D341Med (cell line): Measurements from ENCODE around the gene SETDB2.
"Not testable (repeated sequence)": the region's sequence is repeated elsewhere in the genome, so short reads cannot be mapped to it uniquely, and the experiment has no call there.

Experiments
- DNase-seq: peaks from one replicate; pipeline ENCODE4 v3.0.0; 2012; ENCODE audit warnings: low spot score

SETDB2 gene

DNA sequence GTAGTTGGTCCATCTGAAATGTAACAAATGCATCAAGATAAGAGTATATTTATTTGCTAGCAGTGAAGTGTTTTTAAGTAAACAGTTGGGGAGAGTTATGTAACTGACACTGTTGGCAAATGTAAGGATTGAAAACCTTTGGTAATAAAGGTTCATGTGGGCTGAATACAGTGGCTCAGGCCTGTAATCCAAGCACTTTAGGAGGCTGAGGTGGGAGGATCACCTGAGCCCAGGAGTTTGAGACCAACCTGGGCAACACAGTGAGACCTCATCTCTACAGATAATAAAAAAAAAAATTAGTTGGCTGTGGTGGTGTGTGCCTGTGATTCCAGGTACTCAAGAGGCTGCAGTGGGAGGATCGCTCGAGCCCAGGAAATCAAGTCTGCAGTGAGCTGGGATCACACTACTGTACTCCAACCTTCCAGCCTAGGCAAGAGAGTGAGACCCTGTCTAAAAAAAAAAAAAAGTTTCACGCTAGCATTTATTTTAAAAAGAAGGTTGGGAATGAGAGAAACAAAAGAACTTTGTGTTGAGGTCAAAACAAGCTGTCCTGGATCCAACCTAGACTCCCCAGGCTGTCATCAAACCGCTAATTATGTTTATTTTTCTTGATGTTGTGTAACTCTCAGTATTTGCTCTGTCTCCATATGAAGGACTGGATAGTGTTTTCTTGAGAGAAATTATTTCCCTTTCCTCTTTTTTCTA, 20.7 kb downstream of the SETDB2 start:
- DNase-seq: no peak

DNA sequence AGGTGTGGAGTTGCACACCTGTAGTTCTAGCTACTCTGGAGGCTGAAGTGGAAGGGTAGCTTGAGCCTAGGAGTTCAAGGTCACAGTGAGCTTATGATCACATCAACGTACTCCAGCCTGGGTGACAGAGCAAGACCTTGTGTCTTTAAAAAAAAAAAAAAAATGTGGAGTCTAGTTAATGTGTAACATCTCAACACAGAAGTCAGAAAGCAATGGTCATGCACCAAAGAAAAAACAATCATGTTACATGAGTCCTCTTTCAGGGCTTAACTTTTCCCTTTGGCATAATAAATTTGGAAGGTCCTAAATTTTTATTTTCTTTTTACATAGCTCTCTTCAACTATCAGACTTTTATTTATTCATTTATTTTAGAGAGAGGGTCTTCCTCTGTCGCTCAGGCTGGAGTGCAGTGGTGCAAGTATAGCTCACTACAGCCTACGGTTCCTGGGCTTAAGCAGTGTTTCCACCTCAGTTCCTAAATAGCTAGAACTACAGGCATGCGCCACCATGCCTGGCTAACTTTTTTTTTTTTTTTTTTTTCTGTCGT, 22.3 kb downstream of the SETDB2 start:
- no peak for DNase-seq

DNA sequence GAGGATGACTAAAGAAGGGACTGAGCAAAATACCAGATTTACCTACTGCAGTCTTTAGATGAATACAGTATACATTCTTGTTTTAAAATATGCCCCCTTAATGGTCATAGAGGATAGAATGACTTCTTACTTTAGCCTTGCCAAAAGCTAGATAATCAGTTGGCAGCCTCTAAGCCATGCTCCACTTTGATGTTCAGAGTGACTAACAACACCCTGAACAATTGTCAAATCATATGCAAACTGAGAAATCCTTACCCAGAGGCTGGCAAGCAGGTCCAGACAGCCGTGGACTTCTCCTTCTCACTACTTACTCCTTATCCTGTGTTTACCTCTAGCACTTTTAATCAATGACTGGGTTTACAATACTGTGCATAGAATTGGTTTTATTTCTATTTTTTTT, 28.1 kb downstream of the SETDB2 start:
- DNase-seq: no peak

DNA sequence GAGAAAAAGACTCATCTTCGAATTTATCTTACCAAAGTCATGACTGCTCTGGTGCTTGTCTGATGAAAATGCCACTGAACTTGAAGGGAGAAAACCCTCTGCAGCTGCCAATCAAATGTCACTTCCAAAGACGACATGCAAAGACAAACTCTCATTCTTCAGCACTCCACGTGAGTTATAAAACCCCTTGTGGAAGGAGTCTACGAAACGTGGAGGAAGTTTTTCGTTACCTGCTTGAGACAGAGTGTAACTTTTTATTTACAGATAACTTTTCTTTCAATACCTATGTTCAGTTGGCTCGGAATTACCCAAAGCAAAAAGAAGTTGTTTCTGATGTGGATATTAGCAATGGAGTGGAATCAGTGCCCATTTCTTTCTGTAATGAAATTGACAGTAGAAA, 32.5 kb downstream of the SETDB2 start:
- DNase-seq: no peak

DNA sequence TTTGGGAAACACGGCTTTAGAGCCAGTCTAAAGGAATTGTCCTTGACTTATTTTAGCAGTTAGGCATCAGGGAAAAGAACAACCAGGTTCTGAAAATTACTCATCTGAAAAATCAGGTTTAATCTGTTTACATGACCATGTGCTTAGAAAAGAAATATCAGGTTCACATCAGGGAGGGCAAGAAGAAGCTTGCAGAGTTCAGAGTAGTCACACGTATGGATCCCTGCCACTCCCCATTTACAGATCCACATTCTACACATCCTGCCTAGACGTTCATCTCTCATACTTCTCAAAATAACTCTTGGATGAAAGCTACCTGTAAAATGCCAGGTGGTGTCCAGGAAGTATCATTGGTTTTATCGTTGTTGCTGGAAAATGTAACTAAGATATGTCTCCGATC, 37.7 kb downstream of the SETDB2 start:
- DNase-seq: no peak

DNA sequence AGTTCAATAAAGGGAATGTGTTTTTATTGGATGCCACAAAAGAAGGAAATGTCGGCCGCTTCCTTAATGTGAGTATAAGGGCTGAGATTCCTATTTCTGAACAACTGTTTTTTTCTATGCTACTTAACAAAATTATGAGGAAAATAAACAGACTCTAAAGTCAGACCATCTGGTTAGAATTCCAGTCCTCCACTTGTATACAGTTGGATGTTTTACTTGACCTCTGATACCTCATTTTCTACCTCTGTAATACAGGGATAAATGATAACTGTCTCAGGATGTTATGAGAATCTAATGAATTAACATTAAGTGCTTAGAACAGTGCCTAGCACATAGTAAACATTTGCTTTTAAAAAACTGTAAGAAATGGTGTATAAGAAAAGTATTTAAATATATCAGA, 44.5 kb downstream of the SETDB2 start:
- no peak for DNase-seq

DNA sequence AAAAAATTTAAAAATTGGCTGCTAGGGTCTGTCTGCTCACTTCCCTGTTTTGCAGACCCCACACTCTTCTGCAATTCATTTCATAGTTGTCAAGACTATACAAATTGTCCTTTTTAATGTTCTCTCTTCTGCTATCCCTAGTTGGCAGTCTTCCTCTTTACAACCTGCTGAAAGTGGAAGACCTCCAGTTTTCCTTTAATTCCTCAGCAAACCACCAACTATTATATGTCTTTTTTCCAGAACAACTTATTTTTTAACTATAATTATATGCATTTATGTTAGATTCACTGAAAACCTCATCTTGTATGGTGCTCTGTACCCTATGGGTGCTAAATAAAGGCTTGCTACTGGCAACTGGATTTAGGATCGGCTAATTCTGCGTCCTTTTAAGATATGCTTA, 50.6 kb downstream of the SETDB2 start:
- DNase-seq: no peak

DNA sequence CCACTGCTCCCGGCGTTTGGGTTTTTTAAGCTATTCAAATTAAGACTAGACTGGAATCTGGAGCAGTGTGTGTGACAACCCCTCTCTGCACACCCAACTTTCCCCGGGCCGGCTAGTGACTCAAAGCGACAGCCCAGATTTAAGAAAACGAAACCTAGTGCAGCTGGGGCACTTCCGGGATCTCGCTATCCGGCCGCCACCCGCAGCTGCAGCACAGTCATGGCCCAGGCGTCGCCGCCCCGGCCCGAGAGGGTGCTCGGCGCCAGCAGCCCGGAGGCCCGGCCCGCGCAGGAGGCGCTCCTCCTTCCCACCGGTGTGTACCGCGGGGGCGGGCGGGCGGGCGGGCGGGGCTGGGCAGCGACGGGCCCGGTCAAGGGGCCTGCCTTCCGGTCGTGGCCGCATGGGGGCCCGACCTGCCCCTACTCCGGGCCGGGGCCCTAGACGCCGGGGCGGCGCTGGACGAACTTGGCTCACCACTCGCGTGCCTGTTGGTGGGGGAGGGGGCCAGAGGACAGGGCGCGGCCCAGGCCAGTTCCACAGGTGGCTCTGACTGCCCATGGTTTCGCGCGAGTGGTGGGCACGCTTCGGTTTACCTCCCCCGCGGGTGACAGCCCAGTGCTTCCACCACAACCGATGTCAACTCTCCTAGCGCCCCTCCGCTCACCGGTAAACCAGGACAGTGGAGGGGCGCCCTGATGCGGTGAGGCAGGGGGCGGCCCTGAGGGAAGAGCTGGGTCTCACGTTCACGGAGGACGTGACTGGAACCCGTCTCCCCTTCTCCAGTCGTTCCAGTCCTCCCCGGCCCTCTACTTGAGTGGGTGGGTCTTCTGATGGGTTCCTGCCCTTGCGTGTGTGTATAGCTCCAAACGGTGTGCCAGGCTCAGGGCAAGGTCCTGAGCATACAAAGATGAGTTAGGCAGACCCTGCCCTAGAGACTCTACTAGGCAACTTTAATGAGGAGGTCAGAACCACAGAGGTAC, 52.0 kb downstream of the SETDB2 start, which contains the start of gene PHF11:
Gene PHF11, plus strand, starts transcription at position 171 of the 980 bp plus-strand sequence. Its CDS starts 49 bp downstream, at position 220.
- DNase-seq: peak; percentile 27

DNA sequence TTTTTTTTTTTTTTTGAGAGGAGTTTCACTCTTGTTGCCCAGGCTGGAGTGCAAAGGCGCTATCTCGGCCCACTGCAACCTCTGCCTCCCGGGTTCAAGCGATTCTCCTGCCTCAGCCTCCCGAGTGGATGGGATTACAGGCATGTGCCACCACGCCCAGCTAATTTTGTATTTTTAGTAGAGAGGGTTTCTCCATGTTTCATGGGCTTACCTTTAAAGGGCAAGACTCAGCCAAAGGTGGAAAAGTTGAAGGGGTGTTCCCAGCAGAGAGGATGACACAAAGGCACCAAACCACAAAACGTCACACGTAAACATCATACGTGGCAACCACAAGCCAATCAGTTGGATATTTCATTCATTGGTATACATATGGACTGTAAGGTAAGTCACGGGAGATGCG, 52.8 kb downstream of the SETDB2 start:
- not testable (repeated sequence) for DNase-seq

DNA sequence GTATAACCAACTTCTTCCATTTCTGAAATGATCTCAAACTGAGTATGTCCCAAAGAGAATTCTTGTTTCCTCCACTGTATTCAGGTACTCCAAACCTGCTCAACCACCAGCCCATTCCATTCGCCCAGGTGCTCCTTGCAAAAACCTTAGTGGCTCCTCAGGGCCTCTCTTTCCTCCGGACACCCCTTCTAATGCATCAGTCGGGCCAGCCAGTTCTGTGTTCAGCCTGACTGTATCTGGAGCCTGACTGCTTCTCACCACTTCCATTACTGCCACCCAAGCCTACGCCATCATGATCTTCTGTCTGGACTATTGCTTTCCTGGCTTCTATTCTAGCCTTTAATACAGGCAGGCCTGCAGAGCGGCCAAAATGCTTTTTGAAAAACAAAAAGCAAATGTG, 53.2 kb downstream of the SETDB2 start:
- DNase-seq: no peak

DNA sequence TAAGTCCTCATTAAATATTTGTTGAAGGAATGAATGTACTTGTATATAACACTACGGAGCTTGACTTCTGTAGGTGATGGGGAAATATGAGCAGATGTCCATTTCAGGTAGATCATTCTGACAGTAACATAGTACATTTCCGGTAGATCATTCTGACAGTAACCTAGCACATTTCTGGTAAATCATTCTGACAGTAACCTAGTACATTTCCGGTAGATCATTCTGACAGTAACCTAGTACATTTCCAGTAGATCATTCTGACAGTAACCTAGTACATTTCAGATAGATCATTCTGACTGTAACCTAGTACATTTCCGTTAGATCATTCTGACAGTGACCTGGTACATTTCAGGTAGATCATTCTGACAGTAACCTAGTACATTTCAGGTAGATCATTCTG, 54.1 kb downstream of the SETDB2 start:
- DNase-seq: no peak

DNA sequence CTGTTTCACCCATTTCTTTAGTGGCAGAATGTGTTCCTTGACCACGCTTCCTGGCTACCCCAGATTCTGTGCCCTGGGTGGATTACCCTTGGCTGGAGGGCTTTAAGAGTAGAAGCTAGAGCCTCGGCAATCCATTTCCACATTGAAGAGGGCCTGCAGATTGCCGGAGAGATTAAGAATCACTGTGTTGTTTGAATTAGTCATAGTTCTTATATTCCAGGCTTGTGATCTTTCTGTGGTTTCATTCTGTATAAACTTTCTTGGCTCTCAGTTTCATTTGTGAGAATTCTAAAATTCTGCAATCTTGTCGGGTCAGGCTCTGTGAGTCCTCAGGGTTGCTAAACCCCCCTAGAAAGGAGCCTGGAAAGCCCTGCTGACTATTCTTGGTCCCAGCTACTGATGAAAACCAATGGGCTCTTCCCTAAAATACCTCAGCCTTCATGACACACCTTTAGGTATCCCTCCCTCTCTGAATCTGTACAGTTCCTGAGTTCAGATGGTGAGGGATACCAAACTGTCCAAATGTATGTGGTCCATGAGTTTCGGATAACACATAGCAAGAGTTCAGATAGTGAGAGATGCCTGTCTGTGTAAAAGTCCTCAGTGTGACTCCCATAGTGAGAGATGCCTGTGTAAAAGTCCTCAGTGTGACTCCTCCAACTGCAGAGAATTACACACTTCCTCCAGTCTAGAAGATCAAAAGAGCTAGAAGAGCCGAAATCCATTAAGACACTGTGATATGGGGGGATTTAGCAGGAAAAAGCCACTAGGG, 56.0 kb downstream of the SETDB2 start:
- no peak for DNase-seq

DNA sequence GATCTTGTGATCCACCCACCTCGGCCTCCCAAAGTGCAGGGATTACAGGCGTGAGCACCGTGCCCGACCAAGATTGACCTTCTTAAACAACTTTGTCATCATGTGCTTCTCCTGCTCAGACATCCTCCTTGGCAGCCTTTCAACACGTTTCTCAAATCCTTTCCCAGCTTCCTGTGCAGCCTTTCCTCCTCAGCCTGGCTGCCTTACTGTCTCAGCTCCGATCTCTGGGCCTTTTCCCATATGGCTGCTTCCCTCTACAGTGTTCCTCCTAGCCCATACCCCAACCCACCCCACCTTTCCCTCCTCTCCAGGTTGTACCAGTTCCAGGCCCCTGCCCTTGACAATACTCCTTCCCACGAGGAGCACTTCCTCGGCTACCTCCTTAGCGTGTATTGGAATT, 58.9 kb downstream of the SETDB2 start:
- no peak for DNase-seq

DNA sequence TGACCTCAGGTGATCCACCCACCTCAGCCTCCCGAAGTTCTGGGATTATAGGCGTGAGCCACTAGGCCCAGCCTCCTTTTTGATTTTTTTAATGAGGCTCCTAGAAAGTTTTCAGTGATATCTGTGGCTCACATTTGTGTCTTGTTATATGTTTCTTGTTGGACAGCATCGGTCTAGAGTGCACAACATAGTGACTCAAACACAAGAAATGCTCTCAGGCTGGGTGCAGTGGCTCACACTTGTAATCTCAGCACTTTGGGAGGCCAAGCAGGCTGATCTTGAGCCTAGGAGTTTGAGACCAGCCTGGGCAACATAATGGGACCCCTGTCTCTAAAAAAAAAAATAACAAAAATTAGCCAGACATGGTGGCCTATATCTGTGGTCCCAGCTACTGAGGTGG, 59.9 kb downstream of the SETDB2 start:
- DNase-seq: no peak

DNA sequence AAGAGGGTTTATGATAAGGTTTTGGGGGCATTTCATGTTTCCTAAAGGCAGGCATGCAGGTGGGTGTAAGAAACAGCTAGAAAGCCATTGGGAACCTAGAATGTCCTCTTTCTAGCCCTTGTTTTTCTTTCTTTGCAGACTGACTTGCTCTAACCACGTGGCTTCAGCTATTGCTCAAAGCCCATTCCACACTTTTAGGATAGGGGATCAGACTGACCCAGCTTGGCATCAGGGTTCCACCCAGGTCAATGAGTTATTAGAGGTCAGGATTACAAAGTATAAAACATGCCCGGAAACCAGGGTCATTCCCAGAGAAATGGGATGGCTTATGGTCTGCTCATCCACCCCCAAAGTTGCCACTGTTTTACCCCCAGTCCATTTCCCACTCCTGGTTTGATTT, 68.5 kb downstream of the SETDB2 start:
- DNase-seq: no peak

DNA sequence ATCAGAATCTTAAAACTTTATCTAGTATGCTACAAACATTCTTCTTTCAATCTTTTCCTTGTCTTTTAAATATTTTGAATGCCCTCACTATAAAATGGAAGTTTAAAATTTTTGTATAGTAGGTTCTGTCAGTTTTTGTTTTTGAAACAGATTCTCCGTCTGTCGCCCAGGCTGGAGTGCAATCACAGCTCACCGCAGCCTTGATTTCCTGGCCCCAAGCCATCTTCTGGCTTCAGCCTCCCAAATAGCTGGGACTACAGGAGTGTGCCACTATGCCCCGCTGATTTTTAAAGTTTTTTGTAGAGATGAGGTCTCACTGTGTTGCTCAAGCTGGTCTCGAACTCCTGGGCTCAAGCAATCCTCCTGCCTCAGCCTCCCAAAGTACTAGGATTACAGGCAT, 72.4 kb downstream of the SETDB2 start:
- no peak for DNase-seq

DNA sequence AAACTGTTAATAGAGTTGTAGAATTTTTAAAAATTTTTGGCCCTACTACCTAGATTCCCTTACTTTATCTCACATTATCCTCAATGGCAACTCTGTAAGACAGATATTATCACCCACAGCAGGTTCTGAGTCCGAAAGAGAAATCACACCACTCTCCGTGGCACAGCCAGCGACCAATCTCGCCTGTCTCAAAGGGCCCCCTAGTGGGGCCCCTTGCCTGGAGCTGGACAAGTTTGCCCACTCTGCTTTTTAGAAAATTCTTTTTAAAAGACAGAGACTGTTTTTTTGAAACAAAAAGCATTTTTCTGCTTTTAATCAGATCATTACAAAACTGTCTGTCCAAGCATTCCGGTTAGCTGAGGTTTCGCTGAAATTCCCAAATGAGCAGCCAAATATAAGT, 73.4 kb downstream of the SETDB2 start:
- no peak for DNase-seq

DNA sequence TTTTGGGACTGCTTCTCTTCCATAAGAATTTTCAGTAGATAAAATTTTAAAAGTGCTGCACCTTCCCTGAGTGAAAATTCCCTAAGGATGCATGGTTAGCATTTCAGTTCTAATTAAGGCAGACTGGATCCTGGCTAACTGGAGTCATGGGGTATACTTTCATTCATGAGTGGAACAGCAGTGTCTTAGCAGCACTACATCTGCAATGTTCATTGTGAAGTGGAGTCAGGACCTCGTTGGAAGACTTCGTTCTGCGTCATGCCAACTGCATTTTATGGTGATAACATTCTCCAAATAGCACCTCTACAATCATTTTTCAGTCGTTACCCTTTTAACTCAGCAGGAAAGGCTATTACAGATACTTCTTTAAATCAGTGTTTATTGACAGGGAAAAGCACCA, 77.2 kb downstream of the SETDB2 start:
- DNase-seq: no peak

DNA sequence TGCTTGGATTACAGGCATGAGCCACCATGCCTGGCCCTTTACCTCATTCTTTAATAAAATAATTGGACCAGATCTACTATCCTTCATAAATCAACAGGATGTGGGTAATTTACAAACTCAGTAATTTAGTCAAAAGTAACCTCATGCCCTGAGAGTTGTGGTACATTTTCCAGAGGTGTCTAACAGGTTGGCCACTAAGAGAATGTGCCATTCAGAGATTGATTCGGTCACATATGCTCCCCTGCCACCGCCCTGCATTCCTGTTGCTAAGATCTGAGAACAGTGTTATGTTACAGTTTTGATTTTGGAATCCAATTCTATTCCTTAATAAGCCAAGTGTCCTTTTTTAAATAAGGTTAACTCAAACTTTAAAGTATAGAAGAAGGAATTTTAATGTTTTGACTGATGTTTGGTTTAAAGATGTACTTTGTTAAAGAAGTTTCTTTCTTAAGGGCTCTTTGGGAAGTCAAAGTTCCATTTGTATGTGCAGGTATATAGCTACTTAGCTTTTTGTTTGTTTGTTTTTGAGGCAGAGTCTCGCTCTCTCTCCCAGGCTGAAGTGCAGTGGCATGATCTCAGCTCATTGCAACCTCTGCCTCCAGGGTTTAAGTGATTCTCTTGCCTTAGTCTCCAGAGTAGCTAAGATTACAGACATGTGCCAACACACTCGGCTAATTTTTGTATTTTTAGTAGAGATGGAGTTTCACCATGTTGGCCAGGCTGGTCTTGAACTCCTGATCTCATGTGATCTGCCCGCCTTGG, 80.8 kb downstream of the SETDB2 start:
- DNase-seq: no peak

DNA sequence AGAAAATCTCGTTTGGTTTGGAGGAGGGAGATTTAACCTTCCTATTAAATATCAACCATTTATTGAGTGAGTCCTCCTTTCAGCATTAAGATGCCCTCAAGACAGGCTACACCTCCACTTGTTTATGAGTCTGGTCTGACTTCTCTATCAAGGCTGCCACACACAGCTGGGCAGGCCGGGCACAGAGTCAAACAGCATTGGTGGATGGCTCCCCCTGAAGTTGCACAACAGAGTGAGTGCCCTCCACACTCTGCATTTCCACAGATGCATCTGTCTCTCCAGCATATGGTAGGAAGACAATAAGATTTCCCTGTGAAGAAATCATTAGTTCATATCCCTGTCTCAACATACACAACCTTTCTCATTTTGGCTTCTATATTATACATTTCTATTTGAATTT, 83.0 kb downstream of the SETDB2 start:
- DNase-seq: no peak

DNA sequence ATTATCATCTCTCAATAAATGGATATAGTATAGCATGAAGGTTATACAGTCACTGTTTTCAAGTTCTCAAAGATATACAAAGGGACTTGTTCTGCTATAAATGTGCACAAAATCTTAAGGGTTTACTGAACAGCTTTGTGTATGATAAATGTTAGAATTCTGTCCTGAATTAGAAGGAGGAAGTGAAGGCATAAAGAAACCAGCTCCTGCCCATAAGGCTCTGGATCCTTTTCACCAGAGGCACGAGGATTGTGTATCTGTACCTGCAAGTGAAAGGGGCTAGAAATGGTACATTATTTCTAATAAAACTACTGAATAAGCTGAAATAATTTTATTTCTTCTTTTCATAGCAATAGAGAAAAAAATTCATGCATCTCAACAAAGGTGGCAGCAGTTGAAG, 84.1 kb downstream of the SETDB2 start:
- no peak for DNase-seq
